NCI-H146 treated with DMSO at 0.1 percent for 48 hours (cell line): ENCODE data around the gene USP6.
"Not testable (repeated sequence)": the region's sequence is repeated elsewhere in the genome, so short reads cannot be mapped to it uniquely, and the experiment has no call there.

ENCODE experiments used
- DNase-seq: peaks from one replicate; lab custom pipeline; 2025; ENCODE audit not compliant: unreplicated experiment; lab: John Stamatoyannopoulos, UW

The USP6 gene

DNA sequence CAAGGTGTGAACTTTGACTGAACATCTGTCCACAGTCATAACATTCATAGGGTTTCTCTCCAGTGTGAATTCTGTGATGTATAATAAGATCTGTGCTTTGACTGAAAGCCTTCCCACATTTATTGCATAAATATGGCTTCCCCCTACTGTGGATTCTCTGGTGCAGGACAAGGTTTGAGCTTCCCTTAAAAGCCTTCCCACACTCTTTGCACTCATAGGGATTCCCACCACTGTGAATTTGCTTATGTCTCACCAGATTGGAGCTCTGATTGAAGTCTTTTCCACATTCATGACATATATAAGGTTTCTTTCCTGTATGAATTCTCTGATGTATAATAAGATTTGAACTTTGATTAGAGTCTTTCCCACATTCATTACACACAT, 67.6 kb downstream of the USP6 start:
- DNase-seq, result no peak

DNA sequence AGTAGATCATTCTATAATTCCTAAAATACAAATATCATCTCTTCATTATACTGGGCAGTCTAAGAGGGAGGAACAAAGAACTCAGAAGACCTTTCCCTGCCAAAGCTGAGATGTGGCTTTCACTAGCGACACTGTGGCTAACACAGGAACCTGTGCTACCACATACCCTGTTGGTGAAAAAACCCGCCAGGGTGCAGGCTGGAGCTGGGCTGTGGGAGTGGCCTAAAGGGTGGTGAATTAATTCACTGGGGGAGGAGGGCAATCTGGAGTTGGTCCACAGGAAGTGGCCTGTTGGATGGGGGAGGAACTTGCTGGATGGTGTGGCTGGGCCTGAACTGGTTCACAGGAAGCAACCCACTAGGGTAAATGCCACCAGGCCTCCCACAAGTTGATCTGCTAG, 68.5 kb downstream of the USP6 start:
- no peak for DNase-seq

DNA sequence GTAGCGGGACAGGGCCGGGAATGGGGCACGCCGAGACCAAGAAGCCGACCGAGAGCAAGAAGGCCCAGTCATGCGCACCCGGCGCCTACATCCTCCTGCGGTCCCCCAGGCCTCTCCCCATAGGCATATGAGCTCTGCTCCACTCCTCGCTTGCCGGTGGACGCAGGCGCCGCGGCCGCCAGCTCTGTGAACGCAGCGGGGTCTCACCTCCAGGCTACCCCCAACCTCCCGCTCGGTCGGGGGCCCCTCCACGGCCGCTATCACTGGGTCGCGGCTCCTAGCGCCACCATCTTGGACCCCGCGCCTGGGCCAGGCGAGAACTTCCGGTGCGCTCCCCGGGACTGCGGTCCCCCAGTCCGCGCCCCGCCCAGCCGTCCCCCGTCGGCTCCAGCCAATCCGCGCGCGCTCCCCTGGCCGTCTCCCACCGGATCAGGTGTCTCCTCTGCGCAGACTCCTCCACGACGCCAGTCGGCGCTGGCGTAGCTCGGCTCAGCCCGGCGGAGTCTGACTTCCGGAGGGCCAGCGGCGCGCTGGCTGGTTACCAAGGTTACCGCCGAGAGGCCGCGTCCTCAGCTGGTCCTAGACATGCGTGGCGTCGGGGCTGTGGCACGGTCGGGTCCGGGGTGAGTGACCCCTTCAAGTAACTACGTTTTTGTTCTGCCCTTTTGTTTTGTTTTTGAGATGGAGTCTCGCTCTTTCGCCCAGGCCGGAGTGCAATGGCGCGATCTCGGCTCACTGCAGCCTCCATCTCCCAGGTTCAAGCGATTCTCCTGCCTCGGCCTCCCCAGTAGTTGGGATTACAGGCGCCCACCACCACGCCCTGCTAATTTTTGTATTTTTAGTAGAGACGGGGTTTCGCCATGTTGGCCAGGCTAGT, 75.9 kb downstream of the USP6 start, which contains the start of gene ZNF594:
Gene ZNF594, minus strand, starts transcription at position 328 of the 877 bp plus-strand sequence. CDS start 7,612 bp downstream, outside the sequence.
- DNase-seq, result peak; percentile 85

DNA sequence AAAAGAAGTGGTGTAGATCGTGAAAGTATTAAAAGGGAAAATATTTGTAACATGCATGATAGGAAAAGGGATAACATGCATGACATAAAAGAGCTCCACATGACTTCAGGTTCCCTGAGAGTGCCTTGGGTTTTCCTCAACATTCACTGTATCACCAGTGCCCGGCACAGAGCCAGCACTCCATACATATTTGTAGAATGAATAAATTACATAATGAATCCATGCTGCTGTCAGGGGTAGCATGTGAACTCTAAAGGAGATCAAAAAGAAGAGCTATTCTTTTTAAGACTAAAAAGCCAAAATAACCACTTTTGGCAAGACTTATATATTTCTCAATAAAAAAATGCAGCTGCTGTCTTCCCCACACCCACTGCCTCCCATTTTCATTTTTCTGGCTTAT, 78.5 kb downstream of the USP6 start:
- no peak for DNase-seq

DNA sequence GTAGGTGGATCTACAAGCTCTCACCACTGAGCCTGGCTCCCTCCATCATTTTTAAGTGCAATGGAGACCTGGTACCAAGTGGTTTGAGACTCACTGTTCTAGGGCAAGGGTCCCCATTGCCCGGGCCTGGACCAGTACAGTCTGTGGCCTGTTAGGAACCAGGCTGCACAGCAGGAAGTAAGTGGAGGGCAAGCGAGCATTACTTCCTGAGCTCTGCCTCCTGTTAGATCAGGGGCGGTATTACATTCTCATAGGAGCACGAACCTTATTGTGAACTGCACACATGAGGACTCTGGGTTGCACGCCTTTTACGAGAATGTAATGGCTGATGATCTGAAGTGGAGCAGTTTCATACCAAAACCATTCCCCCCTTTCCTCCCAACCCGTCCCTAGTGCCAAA, 82.6 kb downstream of the USP6 start:
- DNase-seq, result no peak

DNA sequence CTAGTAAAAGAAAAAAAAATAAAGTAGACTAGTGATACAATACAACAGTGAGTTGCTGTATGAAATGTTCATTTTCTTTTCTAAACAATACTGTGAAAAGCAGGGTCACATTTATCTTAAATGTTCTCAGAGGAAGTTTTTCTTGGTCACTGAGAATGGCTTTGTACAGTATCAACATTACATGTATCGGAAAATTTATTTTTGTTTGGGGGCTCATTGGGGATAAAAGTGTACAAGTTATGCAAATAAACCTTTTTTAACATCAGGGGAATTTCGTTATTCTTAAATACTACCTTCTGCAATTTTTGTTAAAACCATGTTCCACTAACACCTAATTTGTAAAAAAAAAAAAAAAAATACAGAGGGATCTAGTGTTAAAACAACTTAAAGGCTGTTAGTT, 84.5 kb downstream of the USP6 start:
- DNase-seq, result no peak

DNA sequence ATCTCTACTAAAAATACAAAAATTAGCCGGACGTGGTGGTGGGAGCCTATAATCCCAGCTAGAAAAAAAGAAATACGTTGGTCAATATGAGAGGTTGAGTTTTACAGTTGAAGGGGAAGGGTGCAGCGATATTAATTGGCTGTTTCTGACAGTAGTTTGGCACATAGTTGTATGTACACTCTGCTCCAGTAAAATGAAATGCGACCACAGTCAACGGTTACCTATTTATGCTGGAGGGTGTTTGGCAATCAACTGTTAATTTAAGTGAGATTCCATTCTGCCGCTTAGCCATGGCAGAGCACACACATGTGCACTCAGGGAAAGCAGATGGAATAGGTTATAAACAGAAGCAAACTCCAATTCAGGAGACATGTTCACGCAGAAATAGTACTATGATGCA, 85.2 kb downstream of the USP6 start:
- DNase-seq, result no peak

DNA sequence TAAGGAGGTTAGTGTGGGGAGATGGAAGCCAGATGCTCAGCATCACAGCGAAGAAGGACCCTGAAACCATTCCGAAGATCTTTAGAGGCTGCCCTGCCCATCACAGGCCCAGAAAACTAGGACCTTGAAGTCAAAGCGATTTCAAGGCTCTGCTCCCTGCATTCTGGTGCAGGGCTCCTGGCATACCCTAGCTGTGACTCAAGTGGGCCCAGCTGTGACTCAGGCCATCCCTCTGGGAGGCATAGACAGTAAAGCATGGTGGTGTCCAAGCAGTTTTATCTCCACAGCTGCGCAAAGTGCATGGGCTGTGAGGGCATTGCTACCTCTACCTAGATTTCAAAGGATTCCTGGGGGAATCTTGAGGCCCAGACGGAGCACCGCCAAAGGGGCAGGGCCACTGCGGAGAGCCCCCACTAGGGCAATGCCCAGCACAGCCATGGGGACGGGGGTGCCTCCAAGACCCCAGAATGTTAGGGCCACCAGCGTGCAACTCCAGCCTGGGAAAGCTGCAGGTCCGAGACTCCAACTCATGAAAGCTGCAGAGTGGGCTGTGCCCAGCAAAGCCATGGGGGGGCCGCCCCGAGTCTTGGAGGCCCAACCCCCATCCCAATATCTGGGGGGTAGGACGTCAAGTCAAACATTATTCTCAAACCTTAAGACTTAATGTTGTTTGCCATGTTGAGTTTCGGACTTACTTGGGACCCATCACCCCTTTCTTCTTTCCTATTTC, 87.5 kb downstream of the USP6 start:
- DNase-seq, result no peak

DNA sequence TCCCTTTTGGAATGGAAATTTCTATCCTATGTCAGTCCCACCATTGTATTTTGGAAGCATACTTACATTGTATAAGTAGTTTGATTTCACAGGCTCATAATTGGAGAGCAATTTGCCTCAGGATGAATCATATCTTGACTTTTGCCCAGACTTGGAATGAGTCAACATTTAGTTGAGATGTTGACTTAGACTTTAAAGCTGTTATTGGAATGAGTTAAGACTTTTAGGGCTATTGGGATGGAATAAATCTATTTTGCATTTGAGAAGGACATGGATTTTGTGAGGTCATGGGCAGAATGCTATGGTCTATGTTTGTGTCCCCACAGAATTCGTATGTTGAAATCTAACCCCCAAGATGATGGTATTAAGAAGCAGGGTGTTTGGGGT, 88.1 kb downstream of the USP6 start:
- no peak for DNase-seq

DNA sequence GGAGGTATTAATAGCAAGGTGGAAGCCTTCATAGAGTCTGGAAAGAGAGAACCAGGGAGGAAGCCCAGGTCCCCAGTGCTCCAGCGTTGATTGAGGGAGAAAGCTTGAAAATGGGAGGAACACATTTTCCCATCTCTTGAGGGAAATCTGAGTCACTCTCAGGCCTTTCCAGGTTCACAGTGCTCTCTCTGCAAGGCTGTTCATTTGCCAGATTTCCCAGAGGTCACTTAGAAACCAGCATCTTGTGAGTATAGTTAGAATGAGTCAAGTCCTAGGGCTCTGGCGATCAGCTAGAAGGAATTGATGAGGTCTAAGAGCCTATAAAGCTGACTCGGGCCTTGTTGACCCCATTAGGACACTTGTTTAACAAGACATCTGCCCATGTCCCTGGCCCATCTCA, 93.6 kb downstream of the USP6 start:
- DNase-seq, result no peak

DNA sequence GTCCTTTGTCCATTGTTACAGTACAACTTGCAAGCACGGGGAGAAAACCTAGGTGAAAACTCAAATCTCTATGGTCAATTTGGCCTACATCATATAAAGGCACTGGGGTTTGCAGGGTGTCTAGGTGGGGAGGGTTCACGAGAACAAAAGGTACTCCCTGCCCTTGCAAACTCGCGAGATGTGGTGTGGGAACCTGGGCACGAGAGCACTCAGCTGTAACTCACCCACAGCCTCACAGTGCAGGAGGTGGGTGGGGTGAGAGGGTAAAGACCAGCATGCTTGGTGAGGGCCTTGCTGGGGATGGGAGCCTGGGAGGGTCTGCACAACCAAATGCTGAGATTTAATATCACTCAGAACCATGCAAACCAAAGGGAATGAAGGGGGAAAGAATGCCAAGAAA, 94.3 kb downstream of the USP6 start:
- no peak for DNase-seq

DNA sequence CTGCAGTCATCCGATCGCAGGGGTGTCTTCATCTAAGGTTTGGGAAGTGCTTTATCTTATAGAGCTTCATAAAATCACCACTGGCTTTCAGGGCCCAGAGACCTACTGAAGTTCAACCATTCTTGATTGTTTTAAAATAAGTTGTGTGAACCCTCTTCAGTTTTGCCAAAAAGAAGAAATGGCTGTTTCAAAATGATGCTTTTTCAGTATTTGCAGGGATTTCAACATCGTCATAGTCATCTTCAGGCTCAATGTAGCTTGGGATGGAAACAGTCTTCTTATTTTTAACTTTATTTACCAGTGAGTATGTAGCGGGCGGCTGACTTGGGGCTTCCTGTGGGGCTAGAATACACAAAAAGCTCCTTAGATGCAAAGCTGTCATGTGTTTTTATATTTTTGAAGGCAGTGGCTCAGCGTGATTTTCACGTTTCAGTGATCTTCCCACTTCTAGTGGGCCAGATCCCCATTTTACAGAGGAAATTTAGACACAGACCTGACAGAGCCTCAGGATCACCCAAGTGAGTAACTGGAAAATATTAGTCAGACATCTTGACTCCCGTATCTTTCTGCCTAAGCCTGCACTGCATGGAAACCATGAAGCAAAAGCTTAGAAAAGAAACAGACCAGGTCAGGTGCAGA, 94.9 kb downstream of the USP6 start:
- no peak for DNase-seq

DNA sequence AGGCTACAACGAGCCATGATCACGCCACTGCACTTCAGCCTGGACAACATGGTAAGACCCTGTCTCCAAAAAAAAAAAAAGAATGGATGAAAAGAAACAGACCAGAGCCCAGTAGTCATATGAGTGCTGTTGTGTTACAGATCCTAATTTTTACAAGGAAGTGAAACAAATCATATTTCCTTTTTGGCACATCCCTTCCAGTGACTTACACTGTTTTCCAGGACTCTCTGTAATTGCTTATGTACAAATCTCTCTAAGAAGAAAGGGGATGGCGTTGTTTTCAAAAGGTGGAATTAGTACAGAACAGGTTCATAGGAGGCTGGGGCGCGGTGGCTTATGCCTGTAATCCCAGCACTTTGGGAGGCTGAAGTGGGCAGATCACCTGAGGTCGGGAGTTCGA, 95.6 kb downstream of the USP6 start:
- DNase-seq, result no peak

DNA sequence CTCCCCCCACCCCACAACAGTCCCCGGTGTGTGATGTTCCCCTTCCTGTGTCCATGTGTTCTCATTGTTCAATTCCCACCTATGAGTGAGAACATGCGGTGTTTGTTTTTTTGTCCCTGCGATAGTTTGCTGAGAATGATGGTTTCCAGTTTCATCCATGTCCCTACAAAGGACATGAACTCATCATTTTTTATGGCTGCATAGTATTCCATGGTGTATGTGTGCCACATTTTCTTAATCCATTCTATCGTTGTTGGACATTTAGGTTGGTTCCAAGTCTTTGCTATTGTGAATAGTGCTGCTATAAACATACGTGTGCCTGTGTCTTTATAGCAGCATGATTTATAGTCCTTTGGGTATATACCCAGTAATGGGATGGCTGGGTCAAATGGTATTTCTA, 101.7 kb downstream of the USP6 start:
- not testable (repeated sequence) for DNase-seq

DNA sequence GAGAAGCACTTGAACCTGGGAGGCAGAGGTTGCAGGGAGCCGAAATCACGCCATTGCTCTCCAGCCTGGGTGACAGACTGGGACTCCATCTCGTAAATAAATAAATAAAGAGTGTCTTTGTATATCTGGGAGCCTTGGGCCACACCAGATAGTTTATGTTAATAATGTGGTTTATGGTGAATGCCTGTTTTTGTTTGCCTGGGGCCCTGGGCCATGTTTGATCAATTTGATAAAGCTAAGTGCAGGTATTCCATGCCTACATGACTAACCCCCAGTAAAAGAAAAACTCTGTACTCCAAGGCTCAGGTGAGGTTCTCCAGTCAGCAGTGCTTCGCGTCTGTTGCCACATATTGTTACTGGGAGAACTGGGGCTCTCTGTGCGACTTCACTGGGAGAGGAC, 103.7 kb downstream of the USP6 start:
- no peak for DNase-seq

DNA sequence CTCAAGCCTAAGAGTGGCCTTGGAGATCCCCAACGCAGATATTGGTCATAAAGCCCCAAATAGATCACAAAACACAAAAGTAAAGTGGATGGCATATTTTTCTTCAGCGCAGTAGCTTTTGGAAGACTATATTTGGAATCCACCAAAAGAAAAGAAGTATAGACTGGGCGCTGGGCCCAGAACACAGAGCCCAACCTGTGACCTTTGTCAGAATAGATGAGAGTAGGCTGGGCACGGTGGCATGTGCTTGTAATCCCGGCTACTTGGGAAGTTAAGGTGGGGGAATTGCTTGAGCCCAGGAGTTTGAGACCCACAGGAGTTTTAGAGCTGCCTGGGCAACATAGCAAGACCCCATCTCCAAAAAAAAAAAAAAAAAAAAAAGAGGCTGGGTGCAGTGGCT, 104.2 kb downstream of the USP6 start:
- no peak for DNase-seq

DNA sequence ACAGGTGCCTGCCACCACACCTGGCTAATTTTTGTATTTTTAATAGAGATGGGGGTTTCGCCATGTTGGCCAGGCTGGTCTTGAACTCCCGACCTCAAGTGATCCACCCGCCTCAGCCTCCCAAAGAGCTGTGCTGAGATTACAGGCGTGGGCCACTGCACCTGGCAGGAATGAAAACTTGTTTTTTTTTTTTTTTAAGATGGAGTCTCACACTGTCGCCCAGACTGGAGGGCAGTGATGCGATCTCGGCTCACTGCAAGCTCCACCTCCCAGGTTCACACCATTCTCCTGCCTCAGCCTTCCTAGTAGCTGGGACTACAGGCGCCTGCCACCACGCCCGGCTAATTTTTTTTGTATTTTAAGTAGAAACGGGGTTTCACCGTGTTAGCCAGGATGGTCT, 106.1 kb downstream of the USP6 start:
- DNase-seq, result not testable (repeated sequence)
